ENCODE results near the gene OSBPL2.
A peak's percentile ranks its signal among the peaks of the same experiment; 100 is the strongest.

Gene OSBPL2

DNA sequence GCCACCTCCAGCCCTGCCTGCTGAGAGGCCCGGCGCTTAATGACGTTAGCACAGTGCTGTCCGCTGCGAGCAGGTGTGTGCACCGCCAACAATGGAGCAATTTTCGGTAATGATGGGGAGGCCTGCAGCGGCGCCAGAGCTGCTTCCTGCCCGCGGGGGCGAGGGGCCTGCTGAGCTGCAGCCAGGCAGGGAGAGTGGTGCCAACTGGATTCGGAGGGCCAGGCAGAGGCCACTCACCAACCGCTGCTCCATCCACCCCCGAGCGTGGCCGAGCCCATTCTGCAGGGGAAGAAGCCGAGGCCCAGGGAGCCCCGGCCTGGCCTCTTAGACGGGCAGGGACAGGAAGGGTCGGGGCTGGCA, 27.8 kb upstream of the OSBPL2 start:
- no peak for DNase-seq (ENCODE audit: extremely low spot score)
- TF ChIP-seq, protein P1, sequence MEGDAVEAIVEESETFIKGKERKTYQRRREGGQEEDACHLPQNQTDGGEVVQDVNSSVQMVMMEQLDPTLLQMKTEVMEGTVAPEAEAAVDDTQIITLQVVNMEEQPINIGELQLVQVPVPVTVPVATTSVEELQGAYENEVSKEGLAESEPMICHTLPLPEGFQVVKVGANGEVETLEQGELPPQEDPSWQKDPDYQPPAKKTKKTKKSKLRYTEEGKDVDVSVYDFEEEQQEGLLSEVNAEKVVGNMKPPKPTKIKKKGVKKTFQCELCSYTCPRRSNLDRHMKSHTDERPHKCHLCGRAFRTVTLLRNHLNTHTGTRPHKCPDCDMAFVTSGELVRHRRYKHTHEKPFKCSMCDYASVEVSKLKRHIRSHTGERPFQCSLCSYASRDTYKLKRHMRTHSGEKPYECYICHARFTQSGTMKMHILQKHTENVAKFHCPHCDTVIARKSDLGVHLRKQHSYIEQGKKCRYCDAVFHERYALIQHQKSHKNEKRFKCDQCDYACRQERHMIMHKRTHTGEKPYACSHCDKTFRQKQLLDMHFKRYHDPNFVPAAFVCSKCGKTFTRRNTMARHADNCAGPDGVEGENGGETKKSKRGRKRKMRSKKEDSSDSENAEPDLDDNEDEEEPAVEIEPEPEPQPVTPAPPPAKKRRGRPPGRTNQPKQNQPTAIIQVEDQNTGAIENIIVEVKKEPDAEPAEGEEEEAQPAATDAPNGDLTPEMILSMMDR (IDR thresholded peaks at IDR 0.05; ENCODE audit: control extremely low read depth, extremely low read depth, low read depth, missing control alignments) = no peak
- CTCF ChIA-PET = interaction anchor here (1.0 kb wide), 1 partner anchor 23 kb away, joined by 3 read pairs; no protein-coding TSS in a partner anchor
- POLR2A ChIA-PET = no interaction called here

DNA sequence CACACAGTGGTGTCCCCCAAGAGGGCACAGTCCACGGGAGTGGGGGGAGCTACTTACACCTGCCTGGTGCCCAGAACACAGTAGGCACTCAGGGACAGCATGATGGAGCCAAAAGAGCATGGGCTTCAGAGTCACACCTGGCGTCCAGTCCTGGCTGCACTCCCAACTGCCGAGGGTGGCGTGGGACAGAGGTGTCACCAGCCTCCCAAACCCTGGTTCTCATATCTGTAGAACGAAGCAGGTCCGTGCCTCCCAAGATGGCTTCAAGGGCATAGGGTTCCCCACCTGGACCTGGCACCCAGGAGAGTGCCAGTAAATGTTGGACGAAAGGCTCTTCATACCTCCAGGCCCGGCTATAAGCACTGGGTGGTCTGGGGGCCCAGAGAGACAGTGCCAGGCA, 27.1 kb upstream of the OSBPL2 start:
- DNase-seq (ENCODE audit: extremely low spot score) = no peak
- TF ChIP-seq, protein P1 (IDR thresholded peaks at IDR 0.05; ENCODE audit: control extremely low read depth, extremely low read depth, low read depth, missing control alignments) = no peak
- CTCF ChIA-PET = no interaction called here
- POLR2A ChIA-PET = no interaction called here

DNA sequence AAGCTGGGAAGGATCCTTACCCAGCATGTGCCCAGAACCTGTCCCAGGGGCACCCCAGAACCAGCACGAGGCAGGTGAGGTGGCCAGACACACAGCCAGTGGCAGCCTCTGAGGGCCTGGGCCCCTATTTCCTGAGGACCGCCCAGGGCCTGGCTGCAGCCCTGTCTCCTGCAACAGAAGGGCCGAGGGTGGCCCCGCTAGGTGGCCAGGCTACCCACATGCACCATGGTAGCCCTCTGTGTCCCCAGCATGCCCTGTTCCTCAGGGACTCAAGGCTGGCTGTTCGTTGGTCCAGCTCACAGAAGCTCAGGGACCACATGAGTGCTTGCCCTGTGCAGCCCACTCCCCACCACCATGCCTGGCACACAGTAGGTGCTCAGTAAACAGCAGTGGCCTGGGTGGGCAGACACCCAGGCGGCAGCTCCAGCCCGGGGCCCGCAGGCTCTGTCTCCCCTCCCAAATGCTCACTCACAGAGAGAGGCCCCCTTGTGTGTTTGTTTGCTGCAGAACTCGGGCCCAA, 26.5 kb upstream of the OSBPL2 start:
- TF ChIP-seq, protein P1 (IDR thresholded peaks at IDR 0.05; ENCODE audit: control extremely low read depth, extremely low read depth, low read depth, missing control alignments) = no peak
- ChIA-PET CTCF (no interaction called here), POLR2A (no interaction called here)
- DNase-seq (ENCODE audit: extremely low spot score) = no peak

GRCh38 chr20:62212299-62212698, 26.0 kb upstream of the OSBPL2 start:
- POLR2A ChIA-PET = no interaction called here
- CTCF ChIA-PET = no interaction called here
- no peak for DNase-seq (ENCODE audit: extremely low spot score)
- TF ChIP-seq, protein P1 (IDR thresholded peaks at IDR 0.05; ENCODE audit: control extremely low read depth, extremely low read depth, low read depth, missing control alignments) = no peak

GRCh38 chr20:62214067-62214466, 24.3 kb upstream of the OSBPL2 start:
- POLR2A ChIA-PET = no interaction called here
- no peak for DNase-seq (ENCODE audit: extremely low spot score)
- TF ChIP-seq, protein P1 (IDR thresholded peaks at IDR 0.05; ENCODE audit: control extremely low read depth, extremely low read depth, low read depth, missing control alignments) = peak; percentile 5
- CTCF ChIA-PET = no interaction called here

DNA sequence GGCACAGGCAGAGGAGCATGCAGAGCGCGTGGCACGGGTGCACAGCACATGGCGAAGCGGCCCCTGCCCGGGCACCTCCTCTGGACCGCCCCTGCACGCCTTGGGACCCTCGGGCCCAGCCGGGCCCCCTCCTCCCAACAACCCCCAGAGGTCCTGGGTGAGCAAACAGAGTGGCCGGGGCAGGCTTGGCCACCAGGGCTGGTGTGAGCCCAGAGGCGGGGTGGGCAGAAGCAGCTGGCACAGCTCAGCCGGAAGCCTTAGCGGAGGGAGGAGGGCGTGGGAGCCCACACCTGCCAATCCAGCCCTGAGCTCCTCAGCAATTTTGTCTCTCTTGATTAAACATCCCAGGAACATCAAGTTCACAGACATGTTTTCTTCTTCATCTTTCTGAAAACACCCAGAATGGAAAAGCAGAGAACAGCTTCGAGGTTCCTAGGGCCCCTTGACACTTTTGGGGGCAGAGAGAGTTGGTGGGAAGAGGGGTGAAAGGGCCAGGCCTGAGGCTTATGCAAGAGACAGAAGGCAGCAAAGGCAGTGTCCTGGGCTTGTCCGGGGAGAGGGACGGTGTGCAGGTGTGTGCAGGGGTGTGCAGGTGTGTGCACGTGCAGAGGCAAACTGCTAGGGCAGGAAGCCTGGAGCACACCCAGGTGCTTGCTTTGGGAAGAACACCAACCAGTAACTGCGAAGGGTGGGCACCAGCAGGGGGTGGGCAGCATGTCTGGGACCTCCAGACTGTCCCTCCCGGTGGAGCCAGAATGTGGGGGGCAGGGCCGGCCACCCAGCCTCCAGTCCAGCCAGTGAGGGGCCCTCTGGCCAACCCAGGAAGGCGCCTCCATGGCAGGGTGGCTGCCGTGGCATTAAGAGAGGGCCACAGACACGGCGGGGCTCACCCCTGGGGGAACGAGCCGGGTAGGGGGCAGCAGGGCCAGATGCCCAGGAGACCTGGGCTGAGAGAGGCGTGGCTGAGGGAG, 23.0 kb upstream of the OSBPL2 start:
- TF ChIP-seq, protein P1 (IDR thresholded peaks at IDR 0.05; ENCODE audit: control extremely low read depth, extremely low read depth, low read depth, missing control alignments) = no peak
- no peak for DNase-seq (ENCODE audit: extremely low spot score)
- CTCF ChIA-PET = no interaction called here
- POLR2A ChIA-PET = no interaction called here

Data from GM10248 (cell line).